Stimulated activated naive CD8-positive, alpha-beta T cell treated with anti-CD3 and anti-CD28 coated beads, Interleukin-15, Interleukin-2, amounts not matched to agents 100 U/mL and 50 U/mL, for 24 hours (primary cell): Measurements from ENCODE around the gene BAIAP2.

Experiments used
- ATAC-seq: fragments of 150-1000 bp; cut with Tn5 transposase; one replicate; pipeline ENCODE4 v1.10.0; 2021
- DNase-seq: peaks from one replicate; pipeline ENCODE4 v3.0.0; 2021

Gene BAIAP2

GRCh38 chr17:81034779-81035520 lies at the start of gene BAIAP2:
BAIAP2 (plus strand) TSS chr17:81035151; CDS start chr17:81035255, 104 bp downstream.
- ATAC-seq (peak; percentile 82), DNase-seq (peak; percentile 99)

- ATAC-seq = no peak
- DNase-seq = no peak
Measured at GRCh38 chr17:80986046-80986445, 48.9 kb upstream of the BAIAP2 start.

GRCh38 chr17:80986816-80987475 lies 48.0 kb upstream of the BAIAP2 start:
- no peak for ATAC-seq

GRCh38 chr17:80987941-80988461 lies 47.0 kb upstream of the BAIAP2 start:
- DNase-seq (no peak), ATAC-seq (no peak)

More at GRCh38 chr17:80986816-80987475, 48.0 kb upstream of the BAIAP2 start:
- DNase-seq = no peak

GRCh38 chr17:80989586-80989913 lies 45.4 kb upstream of the BAIAP2 start:
- no peak for DNase-seq
- no peak for ATAC-seq

- ATAC-seq (no peak), DNase-seq (no peak)
Measured at GRCh38 chr17:80990921-80991644, 43.9 kb upstream of the BAIAP2 start.

GRCh38 chr17:80991645-80992076 lies 43.3 kb upstream of the BAIAP2 start, which contains the start of gene CHMP6:
CHMP6 (plus strand) TSS chr17:80991841; CDS start chr17:80991919, 78 bp downstream.
- ATAC-seq (peak; percentile 67), DNase-seq (peak; percentile 83)

- DNase-seq (no peak), ATAC-seq (peak; percentile 4)
Measured at GRCh38 chr17:80992077-80992947, 42.6 kb upstream of the BAIAP2 start.

GRCh38 chr17:80992948-80993624 lies 41.9 kb upstream of the BAIAP2 start:
- no peak for ATAC-seq
- no peak for DNase-seq

- ATAC-seq (no peak), DNase-seq (no peak)
Measured at GRCh38 chr17:80995131-80995530, 39.8 kb upstream of the BAIAP2 start.

- no peak for ATAC-seq
Measured at GRCh38 chr17:80996422-80997305, 38.3 kb upstream of the BAIAP2 start.

GRCh38 chr17:80997424-80998117 lies 37.4 kb upstream of the BAIAP2 start:
- ATAC-seq (peak; percentile 19), DNase-seq (no peak)

More at GRCh38 chr17:80996422-80997305, 38.3 kb upstream of the BAIAP2 start:
- no peak for DNase-seq

GRCh38 chr17:80998118-80998747 lies 36.7 kb upstream of the BAIAP2 start:
- ATAC-seq (no peak), DNase-seq (no peak)

GRCh38 chr17:80998748-80999535 lies 36.0 kb upstream of the BAIAP2 start:
- ATAC-seq (no peak), DNase-seq (no peak)

GRCh38 chr17:80999536-81000333 lies 35.2 kb upstream of the BAIAP2 start:
- no peak for DNase-seq
- ATAC-seq = no peak

- DNase-seq (no peak), ATAC-seq (no peak)
Measured at GRCh38 chr17:81000334-81000630, 34.7 kb upstream of the BAIAP2 start.

- ATAC-seq (no peak), DNase-seq (no peak)
Measured at GRCh38 chr17:81000631-81001357, 34.2 kb upstream of the BAIAP2 start.
